ENCODE data around the gene GRPEL2. TPM values are rescaled to one million over a fixed set of nuclear protein-coding genes. Genes with fewer than 3 reads are reported as not detected.

Gene GRPEL2
- total RNA-seq, 1 experiment from 2014 or later, result 86.6 TPM

DNA sequence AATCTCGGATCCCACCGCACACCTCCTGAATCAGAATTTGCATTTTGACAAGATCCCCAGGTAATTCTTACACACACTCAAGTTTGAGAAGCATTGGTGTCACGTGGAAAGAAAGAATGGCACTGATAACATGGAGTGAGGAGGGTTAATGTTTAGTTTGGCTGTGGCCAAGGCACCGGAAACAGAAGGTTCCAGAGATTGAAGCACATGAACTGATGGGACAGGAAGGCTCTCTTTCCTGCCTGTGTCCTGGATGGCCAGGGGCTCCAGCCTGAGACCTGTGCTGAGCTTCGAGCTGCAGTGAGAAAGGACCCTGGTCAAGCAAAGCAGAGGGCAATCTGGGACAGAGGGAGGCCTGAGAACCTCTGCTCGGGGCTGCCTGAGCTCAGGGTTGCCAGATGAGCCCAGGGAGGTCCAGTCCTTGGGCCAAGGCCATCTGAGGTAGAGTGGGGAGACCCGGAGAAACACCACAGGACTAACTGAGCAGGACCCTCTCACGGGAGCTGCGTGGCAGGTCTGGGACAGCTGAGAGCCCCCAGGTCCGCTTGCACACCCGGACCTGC is 46.4 kb upstream of the GRPEL2 start:
- Mint-ChIP-seq H3K36me3 (ENCODE audit: insufficient read depth, unreplicated experiment) (peaks cover 6% of the 10 kb centered on the region), H3K4me1 (ENCODE audit: insufficient read depth, unreplicated experiment) (peaks cover 9% of the 10 kb centered on the region), H3K9me3 (ENCODE audit: unreplicated experiment) (no peaks in the 10 kb centered on the region), H3K27me3 (ENCODE audit: insufficient read depth, unreplicated experiment) (no peaks in the 10 kb centered on the region), H3K4me3 (ENCODE audit: unreplicated experiment) (no peak overlapping the region), H3K27ac (ENCODE audit: low read depth, unreplicated experiment) (no peak overlapping the region)
- intact Hi-C loops (cut with micrococcal nuclease), result no loop called here
- DNase-seq (ENCODE audit: unreplicated experiment), result no peak
- ChIA-PET CTCF (interaction anchor here (0.6 to 4.6 kb wide), 9 partner anchors 11 to 991 kb away, joined by 3 to 18 read pairs (median 4); no protein-coding TSS in a partner anchor), POLR2A (interaction anchor here (0.6 to 3.3 kb wide), 3 partner anchors 10 to 623 kb away, joined by 3 to 18 read pairs (median 6); partner anchors contain the start of gene GRPEL2)
- BruUV-seq (replicated peaks), result no TSS peak
- TF ChIP-seq, protein P1, sequence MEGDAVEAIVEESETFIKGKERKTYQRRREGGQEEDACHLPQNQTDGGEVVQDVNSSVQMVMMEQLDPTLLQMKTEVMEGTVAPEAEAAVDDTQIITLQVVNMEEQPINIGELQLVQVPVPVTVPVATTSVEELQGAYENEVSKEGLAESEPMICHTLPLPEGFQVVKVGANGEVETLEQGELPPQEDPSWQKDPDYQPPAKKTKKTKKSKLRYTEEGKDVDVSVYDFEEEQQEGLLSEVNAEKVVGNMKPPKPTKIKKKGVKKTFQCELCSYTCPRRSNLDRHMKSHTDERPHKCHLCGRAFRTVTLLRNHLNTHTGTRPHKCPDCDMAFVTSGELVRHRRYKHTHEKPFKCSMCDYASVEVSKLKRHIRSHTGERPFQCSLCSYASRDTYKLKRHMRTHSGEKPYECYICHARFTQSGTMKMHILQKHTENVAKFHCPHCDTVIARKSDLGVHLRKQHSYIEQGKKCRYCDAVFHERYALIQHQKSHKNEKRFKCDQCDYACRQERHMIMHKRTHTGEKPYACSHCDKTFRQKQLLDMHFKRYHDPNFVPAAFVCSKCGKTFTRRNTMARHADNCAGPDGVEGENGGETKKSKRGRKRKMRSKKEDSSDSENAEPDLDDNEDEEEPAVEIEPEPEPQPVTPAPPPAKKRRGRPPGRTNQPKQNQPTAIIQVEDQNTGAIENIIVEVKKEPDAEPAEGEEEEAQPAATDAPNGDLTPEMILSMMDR (IDR thresholded peaks at IDR 0.05; ENCODE audit: unreplicated experiment), result no peak

DNA sequence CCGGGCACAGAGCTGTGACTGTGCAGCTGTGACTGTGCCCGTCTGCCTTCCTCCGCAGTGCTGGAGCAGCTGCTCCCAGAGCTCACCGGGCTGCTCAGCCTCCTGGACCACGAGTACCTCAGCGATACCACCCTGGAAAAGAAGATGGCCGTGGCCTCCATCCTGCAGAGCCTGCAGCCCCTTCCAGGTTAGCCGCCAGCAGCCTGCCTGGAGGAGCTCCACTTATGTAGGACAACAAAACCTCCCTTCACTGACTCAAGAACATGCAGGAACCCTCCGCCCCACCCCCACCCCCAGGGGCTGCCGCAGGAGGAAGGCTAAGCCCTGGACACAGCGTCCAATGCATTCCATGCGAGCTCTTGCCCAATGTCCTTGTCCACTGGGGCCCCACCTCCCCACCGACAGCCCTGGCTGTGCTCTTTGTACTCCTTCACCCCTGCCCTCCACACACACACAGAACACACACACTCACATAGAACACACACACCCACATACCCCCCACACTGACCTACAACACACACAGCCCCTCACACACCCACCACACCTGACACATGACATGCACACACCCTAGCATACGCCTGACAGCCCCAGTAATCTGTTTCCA is 45.7 kb upstream of the GRPEL2 start:
- TF ChIP-seq, protein P1 (IDR thresholded peaks at IDR 0.05; ENCODE audit: unreplicated experiment), result no peak
- intact Hi-C loops (cut with micrococcal nuclease), result no loop called here
- Mint-ChIP-seq H3K36me3 (ENCODE audit: insufficient read depth, unreplicated experiment) (peaks cover 6% of the 10 kb centered on the region), H3K4me1 (ENCODE audit: insufficient read depth, unreplicated experiment) (peaks cover 9% of the 10 kb centered on the region), H3K27ac (ENCODE audit: low read depth, unreplicated experiment) (no peak overlapping the region), H3K27me3 (ENCODE audit: insufficient read depth, unreplicated experiment) (no peaks in the 10 kb centered on the region), H3K9me3 (ENCODE audit: unreplicated experiment) (no peaks in the 10 kb centered on the region), H3K4me3 (ENCODE audit: unreplicated experiment) (no peak overlapping the region)
- ChIA-PET POLR2A (interaction anchor here (3.3 kb wide), 1 partner anchor 9 kb away, joined by 18 read pairs; no protein-coding TSS in a partner anchor), CTCF (interaction anchor here (0.5 to 4.6 kb wide), 10 partner anchors 11 to 567 kb away, joined by 3 to 18 read pairs (median 3); no protein-coding TSS in a partner anchor)
- BruUV-seq (replicated peaks), result no TSS peak
- DNase-seq (ENCODE audit: unreplicated experiment), result no peak

DNA sequence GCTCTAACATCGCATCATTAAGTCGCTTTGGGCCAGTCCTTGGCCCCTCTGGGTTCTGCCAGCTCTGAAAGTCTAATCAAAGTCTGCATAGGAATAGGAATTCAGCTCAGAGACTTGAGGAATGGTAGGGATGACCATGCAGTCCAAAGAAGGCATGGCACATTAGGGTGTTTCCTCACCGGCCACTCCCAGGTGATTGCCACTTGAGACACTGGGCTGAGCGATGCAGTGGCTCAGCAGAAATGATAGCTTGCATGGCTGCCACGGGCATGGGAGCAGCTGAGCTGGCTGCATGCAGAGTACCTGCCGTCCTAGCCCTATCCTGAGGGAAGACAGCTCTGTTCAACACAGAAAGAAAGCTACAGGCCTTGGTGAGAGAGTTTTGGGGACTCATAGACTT is 44.9 kb upstream of the GRPEL2 start:
- no peak for DNase-seq (ENCODE audit: unreplicated experiment)
- Mint-ChIP-seq H3K27me3 (ENCODE audit: insufficient read depth, unreplicated experiment) (no peaks in the 10 kb centered on the region), H3K36me3 (ENCODE audit: insufficient read depth, unreplicated experiment) (peaks cover 6% of the 10 kb centered on the region), H3K4me3 (ENCODE audit: unreplicated experiment) (no peak overlapping the region), H3K4me1 (ENCODE audit: insufficient read depth, unreplicated experiment) (peaks cover 9% of the 10 kb centered on the region), H3K27ac (ENCODE audit: low read depth, unreplicated experiment) (no peak overlapping the region), H3K9me3 (ENCODE audit: unreplicated experiment) (no peaks in the 10 kb centered on the region)
- CTCF ChIA-PET, result interaction anchor here (0.5 to 4.6 kb wide), 9 partner anchors 15 to 1777 kb away, joined by 3 to 18 read pairs (median 3); no protein-coding TSS in a partner anchor
- BruUV-seq (replicated peaks), result no TSS peak
- POLR2A ChIA-PET, result interaction anchor here (0.6 to 1.5 kb wide), 3 partner anchors 14 to 116 kb away, joined by 3 to 4 read pairs (median 3); no protein-coding TSS in a partner anchor
- intact Hi-C loops (cut with micrococcal nuclease), result no loop called here
- TF ChIP-seq, protein P1 (IDR thresholded peaks at IDR 0.05; ENCODE audit: unreplicated experiment), result no peak

DNA sequence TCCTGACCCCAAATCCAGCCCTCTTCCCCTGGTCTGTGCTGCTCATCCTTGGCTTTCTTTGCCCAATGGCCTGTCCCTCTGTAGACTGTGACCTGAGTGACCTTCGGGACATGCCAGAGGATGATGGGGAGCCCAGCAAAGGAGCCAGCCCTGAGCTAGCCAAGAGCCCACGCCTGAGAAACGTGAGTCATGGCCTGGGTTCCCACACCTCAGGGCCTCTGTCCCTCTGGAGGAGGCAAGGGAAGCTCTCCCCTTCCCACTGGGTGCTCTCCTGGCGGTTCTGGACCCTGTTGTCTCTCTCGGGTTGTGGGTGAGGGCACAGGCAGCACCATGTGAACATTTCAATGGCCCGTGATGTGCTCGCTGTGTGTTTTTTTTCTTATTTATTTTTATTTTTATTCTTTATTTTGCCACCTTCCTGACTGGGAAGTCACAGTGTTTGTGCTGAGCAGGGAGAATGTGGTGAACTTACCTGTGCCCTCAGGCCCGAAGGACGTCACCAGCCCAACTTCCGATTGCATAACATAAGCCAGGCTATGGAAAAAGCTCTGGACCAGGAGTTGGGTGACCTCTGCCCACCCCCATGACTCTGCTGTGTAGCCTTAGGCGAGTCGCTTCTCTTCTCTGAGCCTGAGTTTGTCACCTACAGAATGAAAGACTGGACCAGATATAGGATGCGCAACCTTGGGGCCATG is 44.1 kb upstream of the GRPEL2 start:
- no peak overlapping the region for H3K27ac Mint-ChIP-seq (ENCODE audit: low read depth, unreplicated experiment)
- H3K36me3 Mint-ChIP-seq (ENCODE audit: insufficient read depth, unreplicated experiment), result peaks cover 6% of the 10 kb centered on the region
- intact Hi-C loops (cut with micrococcal nuclease), result no loop called here
- DNase-seq (ENCODE audit: unreplicated experiment), result peak; percentile 50
- no TSS peak for BruUV-seq (replicated peaks)
- ChIA-PET POLR2A (interaction anchor here (0.6 to 1.5 kb wide), 5 partner anchors 20 to 261 kb away, joined by 3 to 7 read pairs (median 4); partner anchors contain the start of gene GRPEL2), CTCF (interaction anchor here (0.7 to 4.6 kb wide), 11 partner anchors 14 to 405 kb away, joined by 3 to 18 read pairs (median 5); no protein-coding TSS in a partner anchor)
- no peaks in the 10 kb centered on the region for H3K9me3 Mint-ChIP-seq (ENCODE audit: unreplicated experiment)
- peaks cover 7% of the 10 kb centered on the region for H3K4me1 Mint-ChIP-seq (ENCODE audit: insufficient read depth, unreplicated experiment)
- no peak overlapping the region for H3K4me3 Mint-ChIP-seq (ENCODE audit: unreplicated experiment)
- H3K27me3 Mint-ChIP-seq (ENCODE audit: insufficient read depth, unreplicated experiment), result no peaks in the 10 kb centered on the region
- TF ChIP-seq, protein P1 (IDR thresholded peaks at IDR 0.05; ENCODE audit: unreplicated experiment), result no peak

All from MCF 10A (cell line).